ENCODE results near the gene WDR75.
"Not testable (repeated sequence)": the region's sequence is repeated elsewhere in the genome, so short reads cannot be mapped to it uniquely, and the experiment has no call there.

The WDR75 gene

GRCh38 chr2:189442468-189442867 is 1.2 kb downstream of the WDR75 start:
- no peak for DNase-seq

GRCh38 chr2:189444322-189444721 is 3.0 kb downstream of the WDR75 start:
- DNase-seq: peak; percentile 66

DNA sequence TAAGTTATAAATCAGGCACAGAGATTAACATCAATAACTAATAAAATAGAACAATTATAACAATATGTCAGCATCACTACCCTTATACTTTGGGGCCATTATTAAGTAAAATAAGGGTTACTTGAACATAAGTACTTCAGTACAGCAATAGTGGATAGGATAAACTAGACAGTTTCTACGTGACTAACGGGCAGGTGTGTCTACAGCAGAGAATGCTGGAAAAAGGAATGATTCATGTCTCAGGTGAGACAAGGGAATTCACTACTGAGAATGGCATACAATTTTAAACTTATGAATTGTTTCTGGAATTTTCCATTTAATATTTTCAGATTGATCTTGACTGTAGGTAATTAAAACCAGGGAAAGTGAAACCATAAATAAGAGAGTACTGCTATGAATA is 5.5 kb downstream of the WDR75 start:
- no peak for DNase-seq

GRCh38 chr2:189454009-189454408 is 12.7 kb downstream of the WDR75 start:
- no peak for DNase-seq

DNA sequence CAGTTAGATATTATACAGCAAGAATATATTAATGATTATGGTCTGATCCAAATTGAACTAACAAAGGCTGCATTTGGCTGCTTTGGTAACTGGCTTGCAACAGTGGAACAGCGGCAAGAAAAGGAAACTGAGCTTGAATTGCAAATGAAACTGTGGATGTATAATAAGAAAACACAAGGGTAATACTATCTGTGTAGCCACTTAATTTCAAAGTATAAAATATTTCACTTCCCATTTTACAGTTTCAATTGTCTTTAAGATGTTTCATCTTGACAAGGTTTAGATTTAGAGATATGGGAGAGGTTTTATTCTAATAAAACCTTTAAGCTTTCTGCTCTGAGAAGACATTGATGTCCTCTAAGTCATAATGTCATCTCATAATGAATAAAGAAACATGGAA is 23.8 kb downstream of the WDR75 start:
- DNase-seq: no peak

GRCh38 chr2:189465478-189465877 is 24.2 kb downstream of the WDR75 start:
- DNase-seq: no peak

DNA sequence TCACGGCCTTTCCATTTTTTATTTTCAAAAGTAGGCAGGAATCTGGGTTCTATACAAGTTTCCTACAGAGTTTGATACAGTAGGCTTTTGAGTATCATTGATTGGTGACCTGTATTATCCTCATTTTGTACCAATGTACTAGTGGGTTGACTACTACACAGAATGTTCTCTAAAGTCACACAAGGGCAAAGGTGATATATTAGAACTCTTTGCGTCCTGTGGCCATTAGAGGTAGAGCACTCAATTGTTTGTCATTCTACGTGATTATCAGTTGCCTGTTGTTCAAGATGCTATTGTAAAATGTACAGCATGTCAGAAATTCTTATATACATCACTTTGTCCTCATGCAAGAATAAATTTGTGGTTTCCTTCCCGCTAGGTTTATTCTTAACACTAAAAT is 24.8 kb downstream of the WDR75 start:
- no peak for DNase-seq

- peak; percentile 52 for DNase-seq
Measured at GRCh38 chr2:189466656-189467055, 25.4 kb downstream of the WDR75 start.

DNA sequence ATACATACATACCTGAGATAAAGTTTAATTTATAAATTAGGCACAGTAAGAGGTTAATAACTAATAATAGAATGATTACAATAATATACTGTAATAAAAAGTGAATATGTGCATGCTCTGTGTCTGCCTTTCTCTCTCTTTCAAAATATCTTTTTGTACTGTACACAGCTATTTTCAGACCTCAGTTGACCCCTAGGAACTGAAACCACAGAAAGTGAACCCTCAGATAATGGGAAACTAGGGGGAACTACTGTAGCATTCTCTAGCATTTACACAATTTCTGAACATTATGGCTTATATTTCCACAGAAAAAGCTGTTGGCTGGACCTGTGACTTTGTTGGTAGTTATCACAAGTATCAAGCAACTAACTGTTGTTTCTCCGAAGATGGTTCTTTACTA is 25.9 kb downstream of the WDR75 start:
- DNase-seq: peak; percentile 3

DNA sequence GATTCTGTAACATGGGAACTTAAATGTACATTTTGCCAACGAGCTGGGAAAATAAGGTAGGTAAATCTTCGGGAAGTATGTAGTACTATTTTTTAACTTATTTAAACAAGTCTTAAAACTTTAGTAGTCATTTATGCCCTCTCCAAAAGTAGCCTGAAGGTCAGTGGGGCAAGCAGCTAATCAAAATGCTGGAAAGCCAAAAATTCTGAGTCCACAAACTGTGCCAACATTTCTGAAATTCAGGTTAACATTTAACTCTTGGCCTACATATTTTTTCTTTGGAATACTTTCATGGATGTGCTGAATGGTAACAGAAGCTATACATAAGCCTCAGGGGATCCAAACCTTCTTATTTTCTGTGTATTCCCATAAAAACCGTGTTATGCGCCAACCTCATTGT is 26.3 kb downstream of the WDR75 start:
- no peak for DNase-seq

DNA sequence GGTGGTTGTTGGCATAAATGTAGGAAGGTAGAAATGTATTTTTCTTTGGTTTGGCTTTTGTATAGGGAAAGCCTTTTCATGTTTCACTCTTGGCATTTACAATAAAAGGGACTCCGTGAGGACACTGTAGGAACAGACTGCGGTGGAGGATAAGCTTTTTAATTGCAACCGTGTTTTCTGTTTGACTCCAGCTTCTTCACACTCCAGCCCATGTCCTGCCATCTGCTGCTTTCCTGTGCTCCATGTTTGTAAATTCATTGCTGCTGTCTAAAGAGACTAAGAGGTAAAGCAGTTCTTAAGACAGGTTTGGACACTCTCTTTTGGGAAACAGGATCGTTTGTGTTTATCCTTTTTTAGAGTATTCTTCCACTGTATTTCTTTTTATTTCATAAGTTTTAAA is 33.3 kb downstream of the WDR75 start:
- no peak for DNase-seq

DNA sequence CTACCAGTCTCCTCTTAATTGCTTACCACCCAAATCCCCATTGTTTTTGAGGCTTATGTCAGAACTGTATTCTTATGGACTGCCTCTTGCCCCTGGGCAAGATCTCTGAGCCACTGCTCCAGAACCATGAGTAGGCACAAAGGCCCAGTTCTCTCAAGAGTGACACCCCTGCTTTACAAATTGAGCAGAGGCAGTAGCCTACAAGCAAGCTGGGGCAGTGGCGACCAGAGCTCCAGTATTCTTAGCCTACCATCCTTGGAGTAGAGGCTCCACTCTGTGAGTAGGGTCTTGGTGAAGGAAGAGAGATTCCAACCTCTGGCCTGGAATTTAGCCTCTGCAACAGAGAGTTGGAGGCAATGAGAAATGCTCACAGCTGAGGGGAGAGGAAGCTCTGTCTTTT is 36.5 kb downstream of the WDR75 start:
- no peak for DNase-seq

GRCh38 chr2:189478289-189478688 is 37.0 kb downstream of the WDR75 start:
- not testable (repeated sequence) for DNase-seq

DNA sequence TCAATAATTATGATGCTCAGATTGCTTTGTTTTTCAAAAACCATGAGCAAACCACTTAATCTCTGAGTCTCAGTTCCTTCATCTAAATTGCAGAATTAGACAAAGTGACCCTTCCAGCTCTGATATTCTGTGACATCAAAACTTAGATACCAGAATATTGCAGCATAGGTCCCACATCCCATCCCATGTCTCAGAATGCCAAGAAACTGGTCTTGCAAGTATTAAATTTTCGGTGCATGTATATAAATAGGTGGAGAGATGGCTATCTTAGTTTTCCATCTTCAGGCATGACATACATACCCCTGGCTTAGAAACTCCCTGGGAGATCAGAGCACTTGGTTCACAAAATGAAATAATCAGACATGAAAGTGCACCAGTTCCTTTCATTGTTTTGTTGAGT is 39.8 kb downstream of the WDR75 start:
- no peak for DNase-seq

DNA sequence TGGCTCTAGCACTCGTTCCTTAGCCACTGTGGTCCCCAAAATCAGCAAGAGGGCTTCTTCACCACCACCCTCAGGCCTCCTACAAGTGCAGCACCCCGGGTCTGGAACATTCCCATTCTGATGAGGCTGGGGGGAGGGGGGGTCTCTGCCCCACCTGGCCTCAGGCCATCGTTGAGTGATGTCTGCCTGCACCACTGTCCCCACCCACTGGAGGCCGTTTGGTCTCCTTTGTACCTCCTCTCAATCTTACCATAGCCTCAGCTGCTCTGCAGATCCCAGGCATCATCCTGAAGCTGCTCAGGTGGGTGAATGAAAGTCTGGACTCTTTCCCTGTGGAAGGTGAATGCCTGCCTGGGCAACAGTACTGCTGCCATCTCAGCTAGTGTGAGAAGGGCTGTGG is 42.3 kb downstream of the WDR75 start:
- DNase-seq: no peak

- DNase-seq: no peak
Measured at GRCh38 chr2:189483980-189484740, 42.9 kb downstream of the WDR75 start.

DNA sequence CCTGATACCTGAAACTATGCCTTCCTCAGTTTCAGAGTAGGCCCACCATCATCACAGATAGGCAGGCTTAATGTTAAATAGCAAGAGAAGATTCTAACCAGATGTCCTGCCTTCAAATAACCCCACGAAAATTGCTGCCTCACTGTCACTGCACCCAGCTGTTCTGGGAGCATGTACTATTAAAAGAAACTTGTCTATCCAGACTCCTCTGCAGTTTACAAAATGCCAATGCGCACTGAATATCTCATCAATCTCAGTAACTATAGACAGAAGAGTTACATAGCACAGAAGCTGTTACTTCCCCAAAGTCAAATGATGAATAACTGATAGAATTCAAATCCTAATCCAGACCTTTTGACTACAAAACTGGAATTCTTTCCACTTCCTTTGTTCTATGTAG is 43.9 kb downstream of the WDR75 start:
- DNase-seq: no peak

- DNase-seq: no peak
Measured at GRCh38 chr2:189486237-189486770, 45.0 kb downstream of the WDR75 start.

DNA sequence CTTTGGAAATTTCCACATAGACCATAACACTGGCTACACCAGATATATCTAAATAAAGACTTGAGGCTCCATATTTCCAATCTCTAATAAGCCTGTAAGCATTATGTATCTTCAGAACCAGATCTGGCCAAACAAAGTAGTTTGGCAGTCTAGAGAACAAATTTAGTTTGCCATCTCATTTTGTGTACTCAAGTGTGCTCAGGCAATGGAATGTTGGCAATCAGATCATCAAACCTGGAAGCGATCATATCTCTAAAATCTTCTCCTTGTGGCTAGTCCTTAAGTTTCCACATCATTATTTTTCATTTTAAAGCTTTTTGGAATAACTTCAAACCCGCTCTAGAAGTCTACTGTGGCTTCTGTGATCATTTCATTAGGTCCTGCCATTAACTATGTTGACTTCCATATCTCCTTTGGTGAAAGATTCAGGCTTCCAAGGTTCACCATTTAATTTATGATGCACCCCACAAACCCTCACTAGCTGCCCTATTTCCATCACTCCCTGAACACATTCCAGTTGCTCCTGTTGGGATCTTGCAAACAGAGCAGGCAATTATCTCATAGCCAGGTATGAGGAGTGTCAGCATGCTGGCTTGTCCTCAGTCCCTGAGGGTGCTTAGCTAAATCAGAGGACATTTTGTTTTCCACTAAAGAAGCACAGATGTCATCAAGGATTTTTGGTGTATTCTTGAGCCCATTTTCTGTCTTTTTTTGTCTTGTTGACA is 46.2 kb downstream of the WDR75 start:
- no peak for DNase-seq

- DNase-seq: no peak
Measured at GRCh38 chr2:189488008-189488310, 46.7 kb downstream of the WDR75 start.

GRCh38 chr2:189492451-189492850 is 51.2 kb downstream of the WDR75 start:
- no peak for DNase-seq

- DNase-seq: no peak
Measured at GRCh38 chr2:189498205-189498604, 56.9 kb downstream of the WDR75 start.

- no peak for DNase-seq
Measured at GRCh38 chr2:189499137-189499536, 57.9 kb downstream of the WDR75 start.

DNA sequence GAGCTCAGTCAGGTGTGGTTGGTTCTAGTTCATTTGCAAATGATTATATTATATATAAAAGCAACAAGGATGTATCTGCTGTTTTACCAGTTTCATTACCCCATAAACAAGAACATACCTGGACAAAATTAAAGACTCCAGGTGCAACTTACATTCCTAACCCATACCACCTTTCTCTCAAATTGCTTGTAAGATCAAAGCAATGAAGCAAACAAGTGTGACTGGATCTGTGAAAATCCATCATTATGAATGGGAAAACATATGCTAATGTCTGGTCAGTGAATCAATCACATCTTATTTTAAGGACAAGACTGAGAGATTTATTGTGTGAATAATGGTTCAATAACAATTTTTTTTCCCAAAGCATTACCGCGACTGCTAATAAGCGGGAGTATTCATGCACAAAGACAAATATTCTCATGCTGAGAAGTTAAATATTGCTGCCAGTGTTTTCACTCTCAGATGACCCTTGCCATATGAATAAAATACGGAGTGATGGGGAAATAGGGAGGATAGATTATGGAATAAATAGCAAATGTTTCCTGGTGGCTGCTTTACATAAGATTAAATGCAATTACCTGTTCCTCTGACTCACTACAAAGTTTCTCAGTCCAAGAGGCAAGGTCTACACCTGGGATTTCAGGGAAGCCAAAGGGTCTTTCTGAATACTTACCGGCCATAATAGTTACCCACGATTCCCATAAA is 59.3 kb downstream of the WDR75 start:
- no peak for DNase-seq

All from suppressor macrophage treated with lipopolysaccharide for 4 hours (primary cell).